ENCODE measurements around the gene CLDN25.
"Not testable (repeated sequence)": the region's sequence is repeated elsewhere in the genome, so short reads cannot be mapped to it uniquely, and the experiment has no call there.

CLDN25 gene
- total RNA-seq = 0 reads per million in 2 donors

- DNase-seq = no peak
These were observed at the start of gene CLDN25 for GRCh38 chr11:113779496-113779895. TSS of gene CLDN25 (plus strand) at chr11:113779796. CDS start at chr11:113779796, 0 bp downstream.

- DNase-seq = no peak
These were observed 48.5 kb upstream of the CLDN25 start for GRCh38 chr11:113730887-113731726.

- no peak for DNase-seq
These were observed 47.5 kb upstream of the CLDN25 start for GRCh38 chr11:113732092-113732491.

- no peak for DNase-seq
These were observed 43.3 kb upstream of the CLDN25 start for GRCh38 chr11:113736323-113736722.

- no peak for DNase-seq
These were observed 26.7 kb upstream of the CLDN25 start for GRCh38 chr11:113752932-113753331.

- DNase-seq = no peak
These were observed 19.4 kb upstream of the CLDN25 start for GRCh38 chr11:113760241-113760640.

GRCh38 chr11:113763040-113763439 is 16.6 kb upstream of the CLDN25 start:
- DNase-seq = not testable (repeated sequence)

- no peak for DNase-seq
These were observed 14.9 kb upstream of the CLDN25 start for GRCh38 chr11:113764527-113765219.

GRCh38 chr11:113771964-113772363 is 7.6 kb upstream of the CLDN25 start:
- DNase-seq = no peak

GRCh38 chr11:113773092-113773415 is 6.5 kb upstream of the CLDN25 start:
- no peak for DNase-seq

GRCh38 chr11:113773416-113774173 is 6.0 kb upstream of the CLDN25 start, which contains the start of gene ZW10:
TSS of gene ZW10 (minus strand) at chr11:113773692. CDS start at chr11:113773666, 26 bp downstream.
- DNase-seq = peak; percentile 90

- DNase-seq = no peak
These were observed 5.5 kb upstream of the CLDN25 start for GRCh38 chr11:113774174-113774503.

- no peak for DNase-seq
These were observed 1.3 kb upstream of the CLDN25 start for GRCh38 chr11:113778111-113778910.

- no peak for DNase-seq
These were observed 2.1 kb downstream of the CLDN25 start for GRCh38 chr11:113781682-113782081.

- no peak for DNase-seq
These were observed 2.5 kb downstream of the CLDN25 start for GRCh38 chr11:113782134-113782533.

- not testable (repeated sequence) for DNase-seq
These were observed 9.4 kb downstream of the CLDN25 start for GRCh38 chr11:113789016-113789415.

- DNase-seq = no peak
These were observed 10.2 kb downstream of the CLDN25 start for GRCh38 chr11:113789675-113790320.

GRCh38 chr11:113796663-113797259 is 17.2 kb downstream of the CLDN25 start:
- no peak for DNase-seq

- no peak for DNase-seq
These were observed 23.0 kb downstream of the CLDN25 start for GRCh38 chr11:113802621-113803020.

- no peak for DNase-seq
These were observed 26.0 kb downstream of the CLDN25 start for GRCh38 chr11:113805640-113806039.

GRCh38 chr11:113806406-113806805 is 26.8 kb downstream of the CLDN25 start:
- DNase-seq = no peak

- no peak for DNase-seq
These were observed 29.3 kb downstream of the CLDN25 start for GRCh38 chr11:113808931-113809330.

All from T-helper 9 cell (primary cell).